GM10266 (cell line): ENCODE measurements around the gene ISYNA1.

ENCODE experiments used
- DNase-seq: peaks from one replicate; pipeline ENCODE4 v3.0.0; 2012; ENCODE audit errors: extremely low spot score
- CTCF ChIP-seq: IDR thresholded peaks from 2 replicates; pipeline ENCODE4 v1.5.1; 2012; ENCODE audit warnings: mild to moderate bottlenecking, low read depth; ENCODE audit not compliant: control insufficient read depth, insufficient read depth; ENCODE audit errors: missing control alignments

ISYNA1 gene

GRCh38 chr19:18401580-18402112 is 36.3 kb downstream of the ISYNA1 start:
- peak; percentile 55 for DNase-seq

GRCh38 chr19:18399008-18399407 is 38.9 kb downstream of the ISYNA1 start:
- no peak for TF ChIP-seq CTCF
- DNase-seq, result no peak

More at GRCh38 chr19:18401580-18402112, 36.3 kb downstream of the ISYNA1 start:
- peak; percentile 32 for TF ChIP-seq CTCF

- no peak for TF ChIP-seq CTCF
- DNase-seq, result peak; percentile 65
These were observed 40.4 kb downstream of the ISYNA1 start, which contains the start of gene LRRC25 for GRCh38 chr19:18397242-18398202. LRRC25 (minus strand) TSS chr19:18397622; CDS start chr19:18396963, 659 bp downstream.

- TF ChIP-seq CTCF, result no peak
- DNase-seq, result no peak
These were observed 41.3 kb downstream of the ISYNA1 start for GRCh38 chr19:18396471-18397241.

GRCh38 chr19:18393836-18394235 is 44.1 kb downstream of the ISYNA1 start:
- DNase-seq, result no peak
- no peak for TF ChIP-seq CTCF

- no peak for DNase-seq
- TF ChIP-seq CTCF, result no peak
These were observed 45.0 kb downstream of the ISYNA1 start for GRCh38 chr19:18392926-18393325.
